GM12891 (cell line): Measurements from ENCODE around the gene LCN10.
"Not testable (repeated sequence)": the region's sequence is repeated elsewhere in the genome, so short reads cannot be mapped to it uniquely, and the experiment has no call there.

Experiments used
- DNase-seq: peaks from one replicate; pipeline ENCODE4 v3.0.0; 2011; ENCODE audit warnings: low spot score; ENCODE audit not compliant: insufficient read length
- FAIRE-seq: peaks from 2 replicates; lab custom pipeline; 2011; peaks lifted over from hg19 to GRCh38; lab: Jason Lieb, UNC
- PAX5 ChIP-seq: IDR thresholded peaks from 2 replicates; pipeline ENCODE4 v1.6.1; 2011; ENCODE audit warnings: low read length, moderate library complexity, mild to moderate bottlenecking; ENCODE audit not compliant: insufficient read depth, severe bottlenecking
- POLR2A ChIP-seq: IDR thresholded peaks from 2 replicates; pipeline ENCODE4 v1.6.1; 2011; ENCODE audit warnings: low read depth, low read length, control low read depth
- POLR2AphosphoS5 ChIP-seq: IDR thresholded peaks from 2 replicates; pipeline ENCODE4 v1.6.1; 2011; ENCODE audit warnings: low read depth, low read length, control low read depth
- POU2F2 ChIP-seq: IDR thresholded peaks from 2 replicates; pipeline ENCODE4 v1.6.1; 2011; ENCODE audit warnings: low read depth, mild to moderate bottlenecking, control low read depth, low read length, moderate library complexity
- SPI1 ChIP-seq: IDR thresholded peaks from 2 replicates; pipeline ENCODE4 v1.6.1; 2011; ENCODE audit warnings: low read depth, low read length, control low read depth
- TAF1 ChIP-seq: IDR thresholded peaks from 2 replicates; pipeline ENCODE4 v1.6.1; 2011; ENCODE audit warnings: low read depth, low read length, control low read depth

The LCN10 gene

GRCh38 chr9:136769710-136770191, 27.0 kb upstream of the LCN10 start:
- TF ChIP-seq PAX5 (no peak), POLR2AphosphoS5 (no peak), TAF1 (no peak), SPI1 (no peak), POU2F2 (no peak), POLR2A (no peak)
- DNase-seq (peak; percentile 69), FAIRE-seq (no peak)

DNA sequence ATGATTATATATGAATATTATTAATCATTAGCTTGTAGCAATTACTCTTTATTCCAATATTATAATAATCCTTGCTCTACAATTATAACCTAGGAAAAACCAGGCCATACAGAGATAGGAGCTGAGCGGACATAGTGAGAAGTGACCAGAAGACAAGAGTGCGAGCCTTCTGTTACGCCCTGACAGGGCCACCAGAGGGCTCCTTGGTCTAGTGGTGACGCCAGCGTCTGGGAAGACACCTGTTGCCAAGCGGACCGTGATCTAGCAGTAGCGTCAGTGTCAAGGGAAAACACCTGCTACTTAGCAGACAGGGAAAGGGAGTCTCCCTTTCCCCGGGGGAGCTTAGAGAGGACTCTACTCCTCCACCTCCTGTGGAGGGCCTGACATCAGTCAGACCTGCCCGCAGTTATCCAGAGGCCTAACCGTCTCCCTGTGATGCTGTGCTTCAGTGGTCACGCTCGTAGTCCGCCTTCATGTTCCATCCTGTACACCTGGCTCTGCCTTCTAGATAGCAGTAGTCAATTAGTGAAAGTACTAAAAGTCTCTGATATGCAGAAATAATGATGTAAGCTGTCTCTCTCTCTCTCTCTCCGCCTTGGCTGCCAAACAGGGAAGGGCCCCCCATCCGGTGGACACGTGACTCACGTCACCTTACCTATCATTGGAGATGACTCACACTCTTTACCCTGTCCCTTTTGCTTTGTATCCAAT, 23.8 kb upstream of the LCN10 start:
- peak; percentile 48; the same call in 1 of the 2 replicates for TF ChIP-seq POU2F2
- peak; percentile 84 for FAIRE-seq
- DNase-seq: not testable (repeated sequence)

GRCh38 chr9:136765745-136766409, 23.1 kb upstream of the LCN10 start:
- peak; percentile 69 for FAIRE-seq
- DNase-seq: not testable (repeated sequence)

- no peak for TF ChIP-seq SPI1
- TF ChIP-seq TAF1: no peak
- TF ChIP-seq POU2F2: no peak
- no peak for TF ChIP-seq POLR2A
- TF ChIP-seq PAX5: no peak
- TF ChIP-seq POLR2AphosphoS5: no peak
- DNase-seq: no peak
- no peak for FAIRE-seq
Observed at GRCh38 chr9:136765041-136765440, 22.3 kb upstream of the LCN10 start.

GRCh38 chr9:136764301-136764891, 21.7 kb upstream of the LCN10 start, which contains the start of gene LCN15:
TSS of gene LCN15 (minus strand) at chr9:136764518. CDS start at chr9:136764488, 30 bp downstream.
- no peak for FAIRE-seq
- no peak for TF ChIP-seq TAF1
- no peak for TF ChIP-seq SPI1
- TF ChIP-seq PAX5: no peak
- TF ChIP-seq POLR2A: no peak
- TF ChIP-seq POU2F2: no peak
- TF ChIP-seq POLR2AphosphoS5: no peak
- no peak for DNase-seq

- FAIRE-seq (no peak), DNase-seq (no peak)
- TF ChIP-seq PAX5: no peak
- no peak for TF ChIP-seq POLR2A
- no peak for TF ChIP-seq POLR2AphosphoS5
- no peak for TF ChIP-seq POU2F2
- TF ChIP-seq TAF1: no peak
- TF ChIP-seq SPI1: no peak
Observed at GRCh38 chr9:136763649-136764035, 20.9 kb upstream of the LCN10 start.

DNA sequence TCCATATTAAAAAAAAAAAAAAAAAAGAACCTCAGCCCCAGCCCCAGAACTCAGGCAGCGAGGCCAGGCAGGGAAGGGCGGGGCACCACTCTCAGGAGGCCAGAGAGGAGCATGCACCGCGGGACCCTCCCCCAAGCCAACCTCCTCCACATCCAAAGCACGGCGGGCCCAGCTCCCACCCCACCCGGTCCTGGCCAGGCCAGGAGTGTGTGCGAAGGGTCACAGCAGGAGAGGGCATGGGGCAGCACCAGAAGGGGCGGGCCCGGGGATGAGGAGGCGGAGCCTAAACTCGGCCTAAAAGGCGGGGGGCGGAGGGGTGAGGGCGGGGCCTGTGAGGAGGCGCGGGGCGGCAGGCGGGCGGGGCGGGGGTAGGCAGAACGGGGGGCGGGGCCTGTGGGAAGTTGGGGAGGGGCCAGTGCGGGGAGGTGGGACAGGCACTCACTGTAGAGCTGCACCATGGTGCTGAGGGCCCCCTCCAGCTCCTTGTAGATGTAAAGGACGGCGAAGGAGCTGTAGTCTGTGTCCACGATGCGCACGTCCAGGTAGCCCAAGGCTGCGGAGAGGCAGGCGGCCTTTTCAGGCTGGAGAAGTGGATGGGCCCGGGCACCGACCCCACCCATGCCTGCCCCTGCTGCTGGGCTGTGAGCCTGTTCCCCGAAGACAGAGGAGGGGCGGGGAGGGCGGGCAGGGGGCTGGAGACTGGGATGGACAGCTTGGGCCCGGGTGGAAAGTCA, 20.3 kb upstream of the LCN10 start:
- TF ChIP-seq POLR2AphosphoS5 (no peak), POLR2A (no peak), POU2F2 (no peak), TAF1 (no peak)

DNA sequence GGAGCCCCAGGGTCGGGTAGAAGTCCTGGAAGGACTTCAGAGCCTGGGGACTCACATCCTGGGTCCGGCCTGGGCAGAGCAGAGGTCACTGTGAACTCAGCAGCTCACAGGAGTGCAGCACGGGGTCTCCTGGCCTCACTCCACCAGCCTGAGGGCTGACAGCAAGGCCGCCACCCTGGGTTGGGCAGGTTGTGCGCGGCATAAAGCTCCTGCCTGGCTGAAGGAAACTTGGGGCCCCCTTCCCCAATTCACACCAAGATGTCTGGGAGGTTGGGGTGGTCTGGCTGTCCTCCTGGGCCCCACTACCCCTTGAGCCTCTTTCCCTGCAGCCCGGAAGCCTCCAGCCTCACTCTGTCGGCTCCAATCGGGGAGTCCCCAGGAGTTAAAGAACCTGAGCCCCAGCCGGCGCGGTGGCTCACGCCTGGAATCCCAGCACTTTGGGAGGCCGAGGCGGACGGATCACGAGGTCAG, 19.5 kb upstream of the LCN10 start:
- no peak for FAIRE-seq
- no peak for DNase-seq
- TF ChIP-seq POLR2A: no peak
- no peak for TF ChIP-seq POLR2AphosphoS5
- TF ChIP-seq SPI1: no peak
- TF ChIP-seq TAF1: no peak
- TF ChIP-seq PAX5: no peak
- no peak for TF ChIP-seq POU2F2

More for the DNA sequence above, 20.3 kb upstream of the LCN10 start:
- FAIRE-seq: no peak
- no peak for DNase-seq

GRCh38 chr9:136761545-136761981, 18.8 kb upstream of the LCN10 start:
- no peak for FAIRE-seq
- TF ChIP-seq SPI1 (no peak), POU2F2 (no peak), POLR2A (no peak), PAX5 (no peak), POLR2AphosphoS5 (no peak), TAF1 (no peak)
- DNase-seq: no peak

GRCh38 chr9:136760834-136761544, 18.2 kb upstream of the LCN10 start:
- FAIRE-seq (peak; percentile 59), DNase-seq (peak; percentile 46)
